ENCODE results near the gene ATP13A4.
"Not testable (repeated sequence)": the region's sequence is repeated elsewhere in the genome, so short reads cannot be mapped to it uniquely, and the experiment has no call there.

Gene ATP13A4

DNA sequence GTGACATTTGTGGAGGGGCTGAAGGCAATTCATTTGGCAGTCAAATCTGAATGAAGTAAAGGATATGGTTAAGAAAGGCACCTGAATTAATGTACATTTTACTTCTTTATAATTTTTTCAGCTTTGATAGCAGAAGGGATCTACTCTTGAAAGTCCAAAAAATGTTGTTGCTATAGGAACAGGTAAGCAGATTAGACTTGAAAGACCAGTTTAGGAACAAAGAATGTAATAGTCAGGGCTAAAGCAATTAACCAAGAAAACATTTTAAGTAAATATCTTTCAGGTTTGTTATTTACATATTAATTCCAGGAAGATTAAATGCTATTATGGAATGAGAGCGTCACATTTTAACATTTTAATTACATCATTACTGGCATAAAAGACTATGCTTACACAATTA, 1.1 kb downstream of the ATP13A4 start:
- DNase-seq, result no peak

DNA sequence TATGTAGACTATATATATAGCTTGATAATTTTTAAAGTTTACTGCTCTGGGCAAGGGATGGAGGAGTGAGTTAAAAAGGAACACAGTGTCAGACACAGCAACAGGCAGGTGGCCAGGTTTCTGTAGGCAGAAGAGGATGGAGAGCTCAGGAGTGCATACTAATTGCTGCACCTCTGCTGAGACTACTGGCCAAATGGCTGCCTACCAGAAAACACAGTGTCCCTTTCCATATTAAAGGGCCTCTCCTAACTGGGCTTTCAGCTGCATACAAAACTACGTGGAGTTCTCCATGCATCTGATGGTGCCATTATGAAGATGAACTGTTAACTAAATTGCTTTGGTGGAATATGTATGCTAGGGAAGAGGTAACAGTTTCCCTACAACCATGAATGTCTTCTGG, 1.8 kb downstream of the ATP13A4 start:
- DNase-seq, result no peak

DNA sequence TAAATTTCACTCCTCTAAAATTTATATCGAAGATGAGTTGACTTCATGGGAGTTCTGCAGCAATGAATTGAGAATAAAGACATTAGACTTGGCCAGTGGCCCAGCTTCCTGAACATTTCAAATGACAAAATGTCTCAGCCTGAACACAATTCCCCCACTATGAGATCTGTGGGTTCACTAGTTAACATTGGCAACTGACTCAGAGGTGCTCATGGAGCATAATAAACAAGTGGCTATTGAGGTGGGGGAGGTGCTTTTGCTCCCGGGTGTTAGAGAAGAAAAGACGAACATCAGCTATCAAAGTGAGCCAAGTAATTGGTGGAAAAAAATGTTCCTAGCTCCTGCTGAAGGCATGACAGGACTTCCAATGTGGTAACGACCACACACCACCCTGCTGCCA, 6.3 kb downstream of the ATP13A4 start:
- no peak for DNase-seq

DNA sequence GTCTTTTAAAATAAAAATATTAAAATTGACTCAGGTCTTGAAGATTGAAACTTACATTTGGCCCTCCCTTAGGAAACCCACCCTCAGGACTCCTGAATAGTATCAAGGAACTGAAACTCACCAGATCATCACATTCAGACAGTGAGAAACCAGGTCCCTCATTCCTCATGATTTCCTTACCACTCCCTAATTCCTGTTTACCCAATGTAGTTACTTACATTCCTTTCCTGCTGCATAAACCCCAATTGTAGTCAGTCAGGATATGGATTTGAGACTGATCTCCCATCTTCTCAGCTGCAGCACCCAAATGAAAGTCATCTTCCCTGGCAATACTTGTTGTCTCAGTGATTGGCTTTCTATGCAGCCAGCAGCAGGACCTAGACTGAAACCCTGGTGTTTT, 8.6 kb downstream of the ATP13A4 start:
- no peak for DNase-seq

- no peak for DNase-seq
Measured at GRCh38 chr3:193545304-193545703, 9.4 kb downstream of the ATP13A4 start.

DNA sequence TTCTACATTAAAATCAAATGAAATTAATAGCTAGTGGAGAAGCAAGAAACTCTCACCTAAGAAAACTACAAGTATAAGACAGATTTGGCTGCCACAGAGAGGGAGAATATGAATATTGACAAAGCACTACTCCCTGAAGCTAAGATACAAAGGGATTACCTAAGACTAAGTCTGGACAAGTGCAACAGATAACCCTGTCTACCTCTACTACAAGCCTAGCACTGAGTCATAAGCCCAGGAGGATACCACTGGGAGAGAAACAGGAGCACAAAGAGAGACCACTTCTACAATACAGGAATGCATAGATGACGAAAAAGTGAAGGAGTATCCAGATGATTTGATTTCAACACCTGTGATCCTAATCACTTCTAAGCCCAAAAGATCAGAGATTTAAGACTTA, 10.4 kb downstream of the ATP13A4 start:
- no peak for DNase-seq

DNA sequence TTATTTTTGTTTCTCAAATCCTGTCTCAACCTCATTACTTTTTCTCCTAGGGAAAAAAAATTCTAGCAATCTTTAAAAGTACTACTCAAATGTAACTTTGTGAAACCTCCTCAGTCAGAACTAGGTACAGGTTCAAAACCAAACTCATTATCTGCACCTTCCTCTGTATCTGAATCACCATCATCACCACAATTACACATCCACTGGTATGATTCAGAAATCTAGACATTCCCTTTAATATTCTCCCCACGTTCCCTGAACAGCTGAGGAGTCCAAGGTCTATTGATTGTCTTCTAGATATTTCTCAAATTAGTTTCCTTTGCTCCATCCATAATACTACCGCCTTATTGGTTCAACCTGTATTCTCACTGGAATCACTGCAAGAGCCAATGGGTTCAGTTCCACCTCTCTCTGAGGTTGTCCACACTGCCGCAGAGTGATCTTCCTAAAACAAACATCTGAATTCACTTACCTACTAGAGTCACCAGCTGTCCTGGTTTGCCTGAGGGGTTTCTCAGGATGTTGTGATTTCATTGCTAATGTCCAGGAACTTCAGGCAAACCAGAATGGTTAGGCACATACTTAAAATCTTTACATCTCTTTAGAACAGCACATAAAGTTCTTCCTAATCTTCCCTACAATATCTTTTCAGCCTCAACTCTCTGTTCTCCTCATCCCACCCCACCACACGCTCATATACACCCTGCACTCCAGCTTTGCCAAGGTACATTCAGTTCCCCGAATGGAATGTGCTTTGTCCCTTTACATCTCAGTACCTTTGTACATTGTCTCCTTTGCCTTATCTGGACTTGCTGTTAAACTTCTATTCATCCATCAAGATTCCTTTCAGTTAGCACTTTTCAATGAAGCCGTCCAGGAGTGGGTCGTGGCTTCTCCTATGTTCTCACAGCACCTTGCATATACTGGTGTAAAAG, 24.2 kb downstream of the ATP13A4 start:
- no peak for DNase-seq

- DNase-seq, result not testable (repeated sequence)
Measured at GRCh38 chr3:193526085-193526484, 28.6 kb downstream of the ATP13A4 start.

DNA sequence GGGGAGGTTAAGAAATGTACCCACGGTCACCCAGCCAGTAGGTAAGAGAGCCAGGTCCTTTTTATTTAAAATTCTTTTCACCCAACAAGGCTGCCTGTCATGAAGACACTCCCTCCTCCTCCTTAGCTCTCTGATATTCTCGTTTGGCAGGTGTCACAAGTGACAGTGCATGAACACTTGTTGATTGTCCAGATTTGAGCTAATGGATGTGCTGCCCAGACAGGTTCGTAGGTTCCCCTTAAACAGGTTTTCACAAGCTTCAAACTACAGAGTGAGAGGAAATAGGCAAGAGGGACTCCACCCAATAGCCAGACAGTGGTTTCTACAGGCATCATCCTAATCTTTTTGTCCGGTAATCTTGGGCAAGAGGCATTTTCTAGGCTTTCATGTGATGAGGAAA, 32.2 kb downstream of the ATP13A4 start:
- no peak for DNase-seq

- DNase-seq, result no peak
Measured at GRCh38 chr3:193520738-193521137, 34.0 kb downstream of the ATP13A4 start.

DNA sequence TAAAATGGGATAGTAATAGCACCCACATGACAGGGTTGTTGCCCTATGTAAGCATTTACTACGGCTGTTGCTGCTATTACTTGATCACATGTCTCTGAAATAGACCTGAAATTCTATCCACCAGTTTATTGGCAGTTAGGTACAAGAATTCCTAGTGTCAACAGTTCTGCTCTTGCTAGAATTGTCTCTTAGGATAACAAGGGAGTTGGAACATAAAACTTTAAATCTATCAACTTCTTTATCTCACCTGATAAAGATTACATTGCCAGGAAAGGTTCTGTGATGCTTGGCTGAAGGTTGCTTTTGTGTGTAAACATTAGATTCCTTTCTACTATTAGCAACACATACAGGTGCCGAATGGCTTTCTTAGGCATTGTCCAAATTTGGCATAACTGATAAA, 38.7 kb downstream of the ATP13A4 start:
- DNase-seq, result no peak

DNA sequence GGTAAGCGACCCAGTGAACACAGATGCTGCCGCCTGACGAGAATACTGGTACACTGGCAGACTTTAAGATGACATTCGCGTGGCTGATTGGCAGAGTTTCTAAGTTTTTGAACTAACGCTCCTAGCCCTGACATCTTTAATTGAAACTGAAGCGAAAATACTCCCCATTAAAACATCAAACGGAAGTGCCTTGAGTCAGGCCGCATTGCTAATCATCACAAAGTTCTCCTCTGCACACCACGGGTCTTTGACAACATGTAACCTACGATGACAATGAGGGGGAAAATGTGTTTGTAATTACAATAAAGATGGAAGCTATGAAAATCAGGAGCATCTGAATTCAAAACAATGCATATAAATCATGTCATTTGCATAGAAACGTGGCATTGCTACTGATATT, 44.5 kb downstream of the ATP13A4 start:
- DNase-seq, result no peak

DNA sequence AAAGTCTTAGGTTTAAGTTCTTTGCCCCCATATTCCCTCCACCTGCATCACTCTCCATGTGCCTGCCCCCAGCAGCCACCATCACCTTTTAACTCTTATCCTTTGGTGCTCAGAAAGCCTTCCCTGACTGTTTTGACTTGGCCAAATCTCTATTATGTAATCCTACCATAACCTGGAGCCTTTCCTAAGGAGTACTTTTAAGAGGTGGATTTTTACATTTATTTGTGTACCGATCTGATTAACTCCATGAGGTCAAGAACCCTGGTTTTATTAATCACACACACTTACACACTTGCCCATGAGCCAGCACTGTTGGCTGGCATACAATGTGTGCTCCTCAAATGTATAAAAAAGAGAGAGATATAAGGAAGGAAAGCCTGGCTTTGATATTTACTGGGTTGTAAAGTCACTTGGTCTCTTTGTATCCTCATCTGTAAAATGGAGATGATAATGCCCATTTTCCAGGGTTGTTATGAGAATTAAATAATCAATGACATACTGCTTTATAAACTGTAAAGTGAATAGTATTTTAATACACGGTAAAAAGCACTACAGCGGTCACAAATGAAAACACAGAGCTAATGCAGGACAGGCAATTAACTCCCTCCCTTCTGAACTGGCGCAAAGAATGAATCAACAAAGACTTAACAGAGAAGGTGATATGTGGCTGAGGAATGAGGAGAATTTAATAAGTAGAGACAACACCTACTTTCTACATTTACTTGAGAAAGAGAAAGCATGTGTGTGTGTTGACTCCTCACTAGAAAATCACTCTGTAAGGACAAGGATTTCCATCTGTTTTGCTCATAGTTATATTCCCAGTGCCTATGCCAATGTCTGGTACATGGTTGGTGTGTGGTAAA, 45.4 kb downstream of the ATP13A4 start:
- no peak for DNase-seq

DNA sequence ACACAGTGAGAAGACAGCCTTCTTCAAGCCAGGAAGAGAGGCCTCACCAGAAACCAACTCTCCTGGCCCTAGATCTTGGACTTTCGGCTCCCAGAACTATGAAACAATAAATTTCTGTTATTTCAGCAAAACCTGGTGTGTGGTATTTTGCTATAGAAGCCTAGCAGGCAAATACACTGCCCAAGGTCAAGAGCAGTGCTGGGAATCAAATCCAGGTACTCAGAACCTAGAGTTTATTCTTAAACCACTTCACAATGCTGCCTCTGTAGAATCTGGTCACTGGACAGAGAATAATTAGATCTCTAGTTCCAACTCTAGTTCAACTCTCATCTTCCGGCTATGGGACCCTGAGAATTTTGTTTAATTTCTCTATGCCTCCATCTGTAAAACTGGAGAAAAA, 46.6 kb downstream of the ATP13A4 start:
- DNase-seq, result no peak

DNA sequence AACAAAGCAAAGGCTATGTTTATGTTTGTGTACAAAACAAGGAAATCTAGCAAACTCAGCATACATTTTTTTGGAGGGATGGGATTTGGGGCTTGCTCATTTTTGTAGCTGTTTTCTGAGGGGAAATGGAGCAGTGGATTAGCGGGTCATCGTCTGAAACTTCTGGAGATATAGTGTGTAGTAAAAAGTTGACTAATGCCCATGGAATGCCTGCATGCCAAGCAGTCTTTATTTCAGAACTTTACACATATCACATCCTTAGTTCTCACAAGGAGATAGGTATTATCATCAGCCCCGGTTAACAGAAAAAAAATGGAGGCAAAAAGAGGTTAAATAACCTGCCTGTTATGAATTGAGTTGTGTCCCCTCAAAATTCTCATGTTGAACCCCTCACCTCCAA, 47.1 kb downstream of the ATP13A4 start:
- DNase-seq, result no peak

- DNase-seq, result no peak
Measured at GRCh38 chr3:193506921-193507320, 47.8 kb downstream of the ATP13A4 start.

- no peak for DNase-seq
Measured at GRCh38 chr3:193502871-193503270, 51.8 kb downstream of the ATP13A4 start.

- DNase-seq, result no peak
Measured at GRCh38 chr3:193499801-193500485, 54.8 kb downstream of the ATP13A4 start.

DNA sequence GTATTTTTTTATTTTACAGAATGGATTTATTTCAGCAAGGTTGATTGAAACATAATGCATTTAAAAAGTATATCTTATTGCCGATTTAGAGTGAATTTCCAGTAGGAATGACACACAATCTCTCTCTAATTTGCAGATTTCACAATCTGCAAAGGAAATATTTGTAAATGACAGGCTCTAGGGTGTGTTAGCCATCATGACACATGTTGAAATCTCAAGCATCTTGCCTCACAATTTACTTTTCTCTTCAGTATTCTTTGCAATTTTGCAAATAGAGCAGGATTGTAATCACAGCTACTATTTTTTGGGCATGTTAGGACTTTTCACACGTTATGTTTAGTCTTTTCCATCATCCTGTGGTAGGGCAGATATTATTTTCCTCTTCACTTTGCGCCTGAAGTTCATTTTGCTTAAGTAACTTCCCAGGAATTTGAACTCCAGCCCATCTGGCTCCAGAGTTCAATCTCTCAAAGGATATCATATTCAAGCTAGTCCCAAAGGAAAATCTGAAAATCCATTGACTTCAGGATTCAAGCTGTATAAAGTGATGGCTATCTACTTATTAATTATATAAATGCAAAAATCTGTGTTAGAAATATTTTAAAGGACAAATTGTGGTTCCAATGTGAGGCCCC, 55.4 kb downstream of the ATP13A4 start:
- no peak for DNase-seq

DNA sequence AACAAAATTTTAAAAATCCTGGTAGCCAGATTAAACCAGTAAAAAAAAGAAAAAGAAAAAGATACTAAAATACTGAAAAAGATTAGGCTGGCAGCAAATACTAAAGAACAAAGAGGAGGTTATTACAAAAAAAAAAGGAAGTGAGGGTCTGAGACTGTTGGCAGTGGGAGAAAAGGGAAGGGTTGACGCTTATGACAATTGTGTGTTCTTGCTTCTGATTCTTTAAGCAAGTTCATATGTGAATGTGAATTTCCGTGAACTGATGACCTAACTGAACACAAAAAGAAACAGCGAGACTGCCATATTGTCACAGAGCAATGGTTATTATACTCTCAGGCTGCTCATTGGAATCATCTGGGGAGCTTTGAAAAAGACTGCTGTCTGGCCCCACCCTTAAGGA, 56.5 kb downstream of the ATP13A4 start:
- no peak for DNase-seq

DNA sequence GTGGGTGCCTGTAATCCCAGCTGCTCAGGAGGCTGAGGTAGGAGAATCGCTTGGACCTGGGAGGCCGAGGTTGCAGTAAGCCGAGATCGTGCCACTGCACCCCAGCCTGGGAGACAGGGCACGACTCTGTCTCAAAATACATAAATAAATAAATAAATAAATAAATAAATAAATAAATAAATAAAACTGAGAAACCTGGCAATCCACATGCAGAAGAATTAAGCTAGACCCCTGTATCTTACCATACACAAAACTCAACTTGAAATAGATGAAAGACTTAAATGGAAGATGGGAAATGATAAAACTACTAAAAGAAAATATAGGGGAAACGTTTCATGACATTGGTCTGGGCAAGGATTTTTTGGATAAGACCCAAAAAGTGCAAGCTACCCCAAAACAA, 58.0 kb downstream of the ATP13A4 start:
- no peak for DNase-seq

DNA sequence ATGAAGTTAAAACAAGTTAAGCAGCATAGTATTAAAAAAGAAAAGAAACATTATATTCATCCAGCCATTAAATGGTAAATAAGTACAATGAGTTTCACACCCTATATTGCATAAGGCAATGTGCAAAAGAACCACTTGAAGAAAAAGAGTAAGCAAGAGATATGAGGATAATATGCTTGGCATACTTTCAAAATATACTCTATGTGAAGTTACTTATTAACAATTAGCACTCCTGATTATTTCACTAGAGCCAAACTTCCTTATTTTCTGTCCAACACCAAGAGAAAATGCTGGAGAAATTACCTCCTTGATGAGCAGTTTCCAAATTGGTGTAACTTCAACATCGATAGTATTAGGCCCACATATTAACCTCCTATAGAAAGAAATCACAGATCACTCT, 63.7 kb downstream of the ATP13A4 start:
- no peak for DNase-seq

DNA sequence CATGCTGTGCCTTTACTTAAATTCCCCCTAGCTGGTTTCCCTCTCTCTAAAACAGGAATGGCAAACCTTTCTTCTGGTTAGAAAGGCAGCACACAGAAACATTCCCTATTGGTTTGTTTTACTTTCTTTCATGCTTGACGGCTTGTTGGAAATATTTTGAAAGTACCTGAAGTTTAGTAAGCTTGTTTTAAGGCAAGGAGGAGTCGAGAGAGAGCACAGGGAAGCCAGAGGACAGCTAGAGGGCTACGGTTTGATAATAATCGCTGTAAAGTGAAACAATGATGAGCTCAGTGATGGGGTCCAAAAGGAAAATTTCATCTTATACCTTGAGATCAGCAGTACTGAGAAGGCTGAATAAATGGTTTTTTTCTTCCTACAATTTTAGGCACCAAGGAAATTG, 64.1 kb downstream of the ATP13A4 start:
- DNase-seq, result no peak

Data from GDM1 (cell line).